Effector memory CD8-positive, alpha-beta T cell (primary cell): ENCODE results near the gene DCTN2.
"Not testable (repeated sequence)": the region's sequence is repeated elsewhere in the genome, so short reads cannot be mapped to it uniquely, and the experiment has no call there.

Source experiments
- ATAC-seq: fragments of 150-1000 bp; cut with Tn5 transposase; replicated peaks from 2 replicates; pipeline ENCODE4 v1.10.0; 2021; ENCODE audit warnings: mild to moderate bottlenecking, moderate library complexity
- DNase-seq, 3 experiments: peaks; one replicate each; pipeline ENCODE4 v3.0.0; 2021
- H3K27ac Mint-ChIP-seq, 2 donors: one replicate each; pipeline ENCODE4 v1.8.0; 2022; ENCODE audit warnings: mild to moderate bottlenecking in 2 of 2, mixed read lengths in 2 of 2, moderate library complexity in 2 of 2
- H3K27me3 Mint-ChIP-seq, 2 donors: one replicate each; pipeline ENCODE4 v1.8.0; 2022; ENCODE audit warnings: mixed read lengths in 2 of 2
- H3K36me3 Mint-ChIP-seq: one replicate; pipeline ENCODE4 v1.8.0; 2022; ENCODE audit warnings: mild to moderate bottlenecking, moderate library complexity, mixed read lengths; ENCODE audit not compliant: insufficient read depth
- H3K4me1 Mint-ChIP-seq, 2 donors: one replicate each; pipeline ENCODE4 v1.8.0; 2022; ENCODE audit warnings: low read depth in 2 of 2, mixed read lengths in 2 of 2
- H3K4me3 Mint-ChIP-seq, 2 donors: one replicate each; pipeline ENCODE4 v1.8.0; 2022; ENCODE audit warnings: mild to moderate bottlenecking in 2 of 2, mixed read lengths in 2 of 2, moderate library complexity in 2 of 2
- H3K9me3 Mint-ChIP-seq, 2 donors: one replicate each; pipeline ENCODE4 v1.8.0; 2022; ENCODE audit warnings: mixed read lengths in 2 of 2

The DCTN2 gene

DNA sequence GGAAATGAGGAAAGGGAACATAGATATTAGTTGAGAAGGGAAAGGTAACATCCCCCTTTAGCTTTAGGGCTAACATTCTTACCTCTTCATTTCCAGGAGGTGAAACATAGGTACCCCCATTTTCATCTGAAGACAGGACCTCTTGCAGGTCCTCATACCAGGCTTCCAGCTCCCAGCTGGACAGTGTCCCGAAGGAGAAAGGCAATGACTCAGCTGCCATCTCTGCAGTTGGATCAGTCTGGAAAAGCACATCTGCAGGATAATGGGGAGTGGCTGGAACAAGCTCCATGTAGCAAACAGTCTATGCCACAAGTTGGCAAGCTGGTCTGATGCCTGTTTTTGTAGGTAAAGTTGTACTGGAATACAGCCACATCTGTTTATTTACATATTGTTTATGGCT lies 29.8 kb downstream of the DCTN2 start:
- peak overlapping the region in 1 of 2 donors; percentile 37 for H3K4me3 Mint-ChIP-seq
- peaks cover 99% of the 10 kb centered on the region for H3K36me3 Mint-ChIP-seq
- ATAC-seq (no peak), DNase-seq (no peak)
- no peaks in the 10 kb centered on the region for H3K27me3 Mint-ChIP-seq
- peaks cover 36 to 40% of the 10 kb centered on the region in 2 donors for H3K4me1 Mint-ChIP-seq
- H3K9me3 Mint-ChIP-seq: no peaks in the 10 kb centered on the region
- H3K27ac Mint-ChIP-seq: peak overlapping the region in 1 of 2 donors; percentile 31

DNA sequence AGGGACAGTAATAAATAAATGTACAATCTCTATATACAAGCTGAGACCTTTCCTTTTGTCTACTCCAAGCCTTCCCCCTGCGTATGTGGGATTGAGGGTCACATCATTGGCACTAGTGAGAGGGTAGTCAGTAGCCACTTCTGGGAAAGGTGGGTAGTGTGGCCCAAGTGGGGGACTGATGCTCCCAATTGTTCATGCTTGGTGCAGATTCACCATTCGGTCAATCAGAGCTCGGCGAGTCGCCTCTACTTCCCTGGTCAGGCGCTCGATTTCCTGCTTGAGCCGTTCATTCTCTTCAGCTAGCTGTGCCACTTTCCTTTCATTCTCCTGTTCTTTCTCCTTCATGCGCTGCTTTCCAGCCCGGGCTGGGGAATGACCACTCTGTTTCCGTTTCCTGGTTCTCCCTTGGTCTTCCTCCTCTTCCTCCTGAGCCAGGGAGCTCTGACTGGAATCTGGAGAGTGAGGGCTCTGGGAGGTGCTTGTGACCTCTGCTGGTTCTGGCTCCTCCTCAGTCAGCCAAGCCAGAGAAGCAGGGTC lies 30.3 kb downstream of the DCTN2 start:
- Mint-ChIP-seq H3K4me3 (peak overlapping the region in 1 of 2 donors; percentile 37), H3K27ac (no peak overlapping the region), H3K4me1 (peaks cover 31 to 35% of the 10 kb centered on the region in 2 donors), H3K27me3 (no peaks in the 10 kb centered on the region), H3K9me3 (no peaks in the 10 kb centered on the region), H3K36me3 (peaks cover 99% of the 10 kb centered on the region)
- ATAC-seq (no peak), DNase-seq (no peak)

DNA sequence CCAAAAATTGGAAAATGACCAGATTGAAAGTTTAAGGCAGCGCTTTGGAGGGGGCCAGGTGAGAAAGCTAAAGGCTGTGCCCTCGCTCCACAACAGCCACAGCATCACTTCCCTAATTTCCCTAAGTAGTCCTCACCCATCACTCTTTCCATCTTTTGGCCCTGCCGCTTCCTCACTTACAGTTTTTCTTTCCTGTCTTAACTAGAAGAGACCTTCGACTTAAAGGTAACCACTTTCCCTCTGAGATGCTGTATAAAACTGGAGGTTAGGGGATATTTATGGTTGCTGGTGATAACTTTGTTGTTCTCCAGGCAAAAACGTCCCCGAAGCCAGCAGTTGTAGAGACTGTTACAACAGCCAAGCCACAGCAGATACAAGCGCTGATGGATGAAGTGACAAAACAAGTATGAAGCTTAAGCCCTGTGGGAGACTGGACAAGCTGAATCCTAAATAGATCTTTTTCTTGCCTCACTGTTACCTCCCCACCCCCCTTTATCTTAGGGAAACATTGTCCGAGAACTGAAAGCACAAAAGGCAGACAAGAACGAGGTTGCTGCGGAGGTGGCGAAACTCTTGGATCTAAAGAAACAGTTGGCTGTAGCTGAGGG lies 31.0 kb downstream of the DCTN2 start:
- Mint-ChIP-seq H3K9me3 (no peaks in the 10 kb centered on the region), H3K27ac (no peak overlapping the region), H3K36me3 (peaks cover 98% of the 10 kb centered on the region), H3K27me3 (no peaks in the 10 kb centered on the region), H3K4me1 (peaks cover 25 to 31% of the 10 kb centered on the region in 2 donors), H3K4me3 (no peak overlapping the region)
- no peak for ATAC-seq
- no peak for DNase-seq

DNA sequence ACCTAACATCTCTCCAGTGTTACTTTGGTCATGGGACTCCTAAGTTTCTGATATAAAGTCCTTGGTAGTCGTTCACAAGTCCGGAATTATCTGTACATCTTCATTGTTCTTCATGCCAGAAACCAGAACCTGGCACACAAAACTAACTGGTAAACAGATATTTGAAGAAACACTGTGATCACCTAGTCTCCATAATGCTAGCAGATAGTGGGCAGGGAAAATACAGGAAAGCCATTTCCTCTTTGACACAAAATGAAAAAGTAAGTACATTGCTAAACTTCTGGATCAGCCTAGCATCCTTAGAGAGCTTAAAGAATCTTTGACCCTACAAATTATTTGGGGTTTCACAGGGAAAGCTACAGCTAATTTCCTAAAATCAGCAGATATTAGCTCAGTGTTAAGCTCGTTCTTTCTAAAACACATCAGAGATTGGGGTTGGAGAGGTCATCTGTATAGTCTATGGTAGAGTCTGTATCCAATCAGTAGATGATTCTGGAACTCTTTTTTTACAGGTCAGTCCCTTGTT lies 31.5 kb downstream of the DCTN2 start:
- H3K27ac Mint-ChIP-seq: peak overlapping the region; percentile 31 to 32

DNA sequence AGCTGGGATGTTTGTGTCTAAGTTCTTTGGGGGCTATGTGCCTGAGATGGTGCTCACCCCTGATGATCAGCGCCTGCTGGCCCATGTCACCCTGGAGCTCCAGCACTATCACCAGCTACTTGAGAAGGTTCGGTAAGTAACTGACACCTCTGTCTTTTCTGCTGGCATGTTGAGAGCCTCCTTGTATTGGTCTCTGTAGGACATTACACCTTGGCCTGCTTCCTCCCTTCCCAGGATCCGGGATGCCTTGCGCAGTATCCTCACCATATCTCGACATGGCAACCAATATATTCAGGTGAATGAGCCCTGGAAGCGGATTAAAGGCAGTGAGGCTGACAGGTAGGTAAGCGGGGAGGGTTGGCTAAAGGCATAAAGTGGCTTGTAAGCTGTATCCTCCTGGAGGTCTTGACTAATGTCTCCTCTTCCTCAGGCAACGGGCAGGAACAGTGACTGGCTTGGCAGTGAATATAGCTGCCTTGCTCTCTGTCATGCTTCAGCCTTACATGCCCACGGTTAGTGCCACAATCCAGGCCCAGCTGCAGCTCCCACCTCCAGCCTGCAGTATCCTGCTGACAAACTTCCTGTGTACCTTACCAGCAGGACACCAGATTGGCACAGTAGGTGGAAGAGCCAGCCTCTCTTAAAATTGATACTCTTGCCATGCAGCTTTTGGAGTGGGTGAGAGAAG lies 32.1 kb downstream of the DCTN2 start:
- Mint-ChIP-seq H3K27ac (peak overlapping the region; percentile 31 to 32), H3K4me1 (peaks cover 21 to 26% of the 10 kb centered on the region in 2 donors), H3K9me3 (no peaks in the 10 kb centered on the region), H3K27me3 (no peaks in the 10 kb centered on the region), H3K36me3 (peaks cover 95% of the 10 kb centered on the region), H3K4me3 (no peak overlapping the region)
- ATAC-seq (no peak), DNase-seq (no peak)

More for the DNA sequence above, 31.5 kb downstream of the DCTN2 start:
- ATAC-seq: no peak
- Mint-ChIP-seq H3K27me3 (no peaks in the 10 kb centered on the region), H3K4me1 (peaks cover 24 to 29% of the 10 kb centered on the region in 2 donors), H3K36me3 (peaks cover 95% of the 10 kb centered on the region), H3K9me3 (no peaks in the 10 kb centered on the region), H3K4me3 (no peak overlapping the region)
- no peak for DNase-seq

DNA sequence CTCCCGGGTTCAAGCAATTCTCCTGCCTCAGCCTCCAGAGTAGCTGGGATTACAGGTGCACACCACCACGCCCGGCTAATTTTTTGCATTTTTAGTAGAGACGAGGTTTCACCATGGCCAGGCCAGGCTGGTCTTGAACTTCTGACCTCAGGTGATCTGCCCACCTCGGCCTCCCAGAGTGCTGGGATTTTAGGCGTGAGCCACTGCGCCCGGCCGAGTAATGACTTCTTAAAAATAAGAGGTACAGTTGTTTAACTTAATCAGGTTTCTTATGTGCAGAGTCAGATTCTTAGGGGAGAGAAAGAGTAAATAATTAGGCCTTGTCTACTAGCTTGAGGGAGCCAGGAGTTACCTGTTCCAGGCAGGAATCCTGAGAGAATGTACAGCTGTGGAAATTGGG lies 32.7 kb downstream of the DCTN2 start:
- not testable (repeated sequence) for DNase-seq, H3K27me3 Mint-ChIP-seq, H3K4me3 Mint-ChIP-seq, H3K27ac Mint-ChIP-seq, H3K9me3 Mint-ChIP-seq, ATAC-seq
- H3K36me3 Mint-ChIP-seq: peaks cover 93% of the 10 kb centered on the region
- H3K4me1 Mint-ChIP-seq: peaks cover 19 to 20% of the 10 kb centered on the region in 2 donors

DNA sequence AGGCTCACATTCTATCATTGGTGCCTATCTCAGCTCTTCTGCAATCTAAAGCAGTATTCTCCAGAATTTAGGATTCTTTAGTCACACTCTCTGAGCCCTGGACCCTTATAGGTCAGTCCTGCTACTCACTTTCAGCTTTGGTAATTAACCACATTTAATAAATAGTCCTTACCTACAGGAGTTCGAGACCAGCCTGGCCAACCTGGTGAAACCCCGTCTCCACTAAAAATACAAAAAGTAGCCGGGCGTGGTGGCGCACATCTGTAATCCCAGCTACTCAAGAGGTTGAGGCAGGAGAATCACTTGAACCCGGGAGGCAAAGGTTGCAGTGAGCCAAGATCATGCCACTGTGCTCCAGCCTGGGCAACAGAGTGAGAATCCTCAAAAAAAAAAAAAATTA lies 33.3 kb downstream of the DCTN2 start:
- H3K36me3 Mint-ChIP-seq: peaks cover 93% of the 10 kb centered on the region
- not testable (repeated sequence) for H3K9me3 Mint-ChIP-seq, H3K27me3 Mint-ChIP-seq, ATAC-seq, H3K4me3 Mint-ChIP-seq, DNase-seq
- peaks cover 13 to 14% of the 10 kb centered on the region in 2 donors for H3K4me1 Mint-ChIP-seq
- peak overlapping the region in 1 of 2 donors; percentile 84 for H3K27ac Mint-ChIP-seq

DNA sequence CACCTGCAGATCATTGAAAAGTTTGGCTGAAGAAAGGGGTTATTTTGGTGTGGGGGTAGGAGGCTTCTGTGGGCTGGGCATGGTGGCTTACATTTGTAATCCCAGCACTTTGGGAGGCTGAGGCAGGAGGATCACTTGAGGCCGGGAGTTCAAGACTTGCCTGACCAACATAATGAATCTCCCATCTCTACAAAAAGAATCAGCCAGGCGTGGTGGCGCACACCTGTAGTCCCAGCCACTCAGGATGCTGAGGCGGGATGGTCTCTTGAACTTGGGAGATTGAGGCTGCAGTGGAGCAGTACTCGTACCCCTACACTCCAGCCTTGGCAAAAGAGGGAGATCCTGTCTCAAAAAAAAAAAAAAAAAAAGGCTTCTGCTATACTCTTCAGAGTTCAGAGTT lies 33.7 kb downstream of the DCTN2 start:
- no peaks in the 10 kb centered on the region for H3K9me3 Mint-ChIP-seq
- no peaks in the 10 kb centered on the region for H3K27me3 Mint-ChIP-seq
- H3K4me1 Mint-ChIP-seq: peaks cover 9 to 10% of the 10 kb centered on the region in 2 donors
- ATAC-seq (no peak), DNase-seq (no peak)
- no peak overlapping the region for H3K4me3 Mint-ChIP-seq
- peaks cover 91% of the 10 kb centered on the region for H3K36me3 Mint-ChIP-seq
- H3K27ac Mint-ChIP-seq: peak overlapping the region; percentile 17 to 84

DNA sequence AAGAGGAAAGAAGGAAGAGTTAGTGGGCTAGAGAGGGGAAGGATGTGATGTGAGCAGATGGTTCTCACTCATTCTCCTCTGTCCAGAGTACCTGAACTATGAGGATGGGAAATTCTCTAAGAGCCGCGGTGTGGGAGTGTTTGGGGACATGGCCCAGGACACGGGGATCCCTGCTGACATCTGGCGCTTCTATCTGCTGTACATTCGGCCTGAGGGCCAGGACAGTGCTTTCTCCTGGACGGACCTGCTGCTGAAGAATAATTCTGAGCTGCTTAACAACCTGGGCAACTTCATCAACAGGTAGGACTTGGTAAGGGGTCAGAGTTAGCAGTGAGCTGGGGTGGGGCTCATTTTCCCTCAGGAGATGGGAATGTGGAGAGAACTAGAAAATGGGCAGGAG lies 34.3 kb downstream of the DCTN2 start:
- Mint-ChIP-seq H3K27me3 (no peaks in the 10 kb centered on the region), H3K36me3 (peaks cover 90% of the 10 kb centered on the region), H3K4me1 (peaks cover 3 to 5% of the 10 kb centered on the region in 2 donors), H3K9me3 (no peaks in the 10 kb centered on the region), H3K27ac (peak overlapping the region; percentile 17 to 84), H3K4me3 (no peak overlapping the region)
- DNase-seq (no peak), ATAC-seq (no peak)

DNA sequence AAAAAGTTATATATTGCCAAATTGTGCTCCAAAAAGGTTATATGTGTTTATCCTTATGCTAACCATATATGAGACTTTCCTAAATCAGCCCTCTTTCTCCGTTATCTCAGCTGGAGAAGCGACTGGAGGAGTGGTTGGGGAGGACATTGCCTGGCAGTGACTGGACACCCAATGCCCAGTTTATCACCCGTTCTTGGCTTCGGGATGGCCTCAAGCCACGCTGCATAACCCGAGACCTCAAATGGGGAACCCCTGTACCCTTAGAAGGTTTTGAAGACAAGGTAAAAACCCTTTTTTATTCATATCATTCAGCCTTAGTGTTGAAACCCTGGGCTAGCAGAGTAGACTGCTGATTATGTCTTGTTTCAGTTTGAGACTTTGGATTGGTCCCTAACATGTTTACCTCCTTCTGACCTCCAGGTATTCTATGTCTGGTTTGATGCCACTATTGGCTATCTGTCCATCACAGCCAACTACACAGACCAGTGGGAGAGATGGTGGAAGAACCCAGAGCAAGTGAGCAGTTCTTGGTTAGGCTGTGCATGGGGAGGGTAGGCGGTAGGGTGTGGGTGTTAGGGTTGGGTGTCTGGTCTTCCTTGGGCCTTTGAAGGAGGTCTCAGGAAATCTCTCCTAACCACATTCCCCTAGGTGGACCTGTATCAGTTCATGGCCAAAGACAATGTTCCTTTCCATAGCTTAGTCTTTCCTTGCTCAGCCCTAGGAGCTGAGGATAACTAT lies 35.2 kb downstream of the DCTN2 start:
- ATAC-seq: no peak
- no peak for DNase-seq
- peaks cover 0 to 3% of the 10 kb centered on the region in 2 donors for H3K4me1 Mint-ChIP-seq
- H3K9me3 Mint-ChIP-seq: no peaks in the 10 kb centered on the region
- peaks cover 82% of the 10 kb centered on the region for H3K36me3 Mint-ChIP-seq
- H3K27me3 Mint-ChIP-seq: no peaks in the 10 kb centered on the region
- H3K4me3 Mint-ChIP-seq: no peak overlapping the region
- H3K27ac Mint-ChIP-seq: peak overlapping the region; percentile 17 to 84

DNA sequence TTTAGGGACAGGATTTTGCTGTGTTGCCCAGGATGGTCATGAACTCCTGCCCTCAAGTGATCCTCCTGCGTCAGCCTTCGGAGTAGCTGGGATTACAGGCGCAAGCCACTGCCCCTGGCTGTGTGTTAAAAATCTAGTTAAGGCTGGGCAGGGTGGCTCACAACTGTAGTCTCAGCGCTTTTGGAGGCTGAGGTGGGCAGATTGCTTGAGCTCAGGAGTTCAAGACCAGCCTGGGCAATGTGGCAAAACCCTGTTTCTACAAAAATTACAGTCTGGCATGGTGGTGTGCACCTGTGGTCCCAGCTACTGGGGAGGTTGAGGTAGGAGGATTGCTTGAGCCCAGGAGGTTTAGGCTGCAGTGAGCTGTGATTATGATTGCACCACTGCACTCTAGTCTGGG lies 35.8 kb downstream of the DCTN2 start:
- Mint-ChIP-seq H3K4me3 (no peak overlapping the region), H3K4me1 (peaks cover 0 to 3% of the 10 kb centered on the region in 2 donors), H3K36me3 (peaks cover 82% of the 10 kb centered on the region)

DNA sequence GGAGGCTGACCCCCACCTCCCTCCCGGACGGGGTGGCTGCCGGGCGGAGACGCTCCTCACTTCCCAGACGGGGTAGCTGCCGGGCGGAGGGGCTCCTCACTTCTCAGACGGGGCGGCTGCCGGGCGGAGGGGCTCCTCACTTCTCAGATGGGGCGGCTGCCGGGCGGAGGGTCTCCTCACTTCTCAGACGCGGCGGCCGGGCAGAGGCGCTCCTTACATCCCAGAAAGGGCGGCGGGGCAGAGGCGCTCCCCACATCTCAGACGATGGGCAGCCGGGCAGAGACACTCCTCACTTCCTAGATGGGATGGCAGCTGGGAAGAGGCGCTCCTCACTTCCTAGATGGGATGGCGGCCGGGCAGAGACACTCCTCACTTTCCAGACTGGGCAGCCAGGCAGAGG lies 39.2 kb downstream of the DCTN2 start:
- H3K4me3 Mint-ChIP-seq, H3K27me3 Mint-ChIP-seq, H3K9me3 Mint-ChIP-seq, H3K4me1 Mint-ChIP-seq, ATAC-seq, H3K27ac Mint-ChIP-seq, DNase-seq: not testable (repeated sequence)
- peaks cover 84% of the 10 kb centered on the region for H3K36me3 Mint-ChIP-seq

More for the DNA sequence above, 35.8 kb downstream of the DCTN2 start:
- H3K27me3 Mint-ChIP-seq: no peaks in the 10 kb centered on the region
- H3K9me3 Mint-ChIP-seq: no peaks in the 10 kb centered on the region
- DNase-seq (no peak), ATAC-seq (no peak)
- no peak overlapping the region for H3K27ac Mint-ChIP-seq

DNA sequence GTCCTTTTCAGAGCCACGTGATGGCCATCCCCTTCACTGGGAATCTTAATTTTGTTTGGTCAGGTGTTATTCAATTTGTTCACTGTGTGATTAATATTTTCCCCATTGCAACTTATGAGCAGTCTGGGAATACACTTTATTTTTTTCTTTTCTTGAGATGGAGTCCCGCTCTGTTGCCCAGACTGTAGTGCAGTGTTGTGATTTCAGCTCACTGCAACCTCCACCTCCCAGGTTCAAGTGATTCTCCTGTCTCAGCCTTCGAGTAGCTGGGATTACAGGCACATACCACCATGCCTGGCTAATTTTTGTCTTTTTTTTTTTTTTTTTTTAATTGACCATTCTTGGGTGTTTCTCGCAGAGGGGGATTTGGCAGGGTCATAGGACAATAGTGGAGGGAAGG lies 40.5 kb downstream of the DCTN2 start:
- peaks cover 84% of the 10 kb centered on the region for H3K36me3 Mint-ChIP-seq
- H3K27me3 Mint-ChIP-seq, DNase-seq, H3K4me3 Mint-ChIP-seq, H3K4me1 Mint-ChIP-seq, H3K27ac Mint-ChIP-seq, H3K9me3 Mint-ChIP-seq, ATAC-seq: not testable (repeated sequence)
